ENCODE data around the gene TINAGL1.

Gene TINAGL1

GRCh38 chr1:31569596-31570173 lies 6.6 kb upstream of the TINAGL1 start:
- no peak overlapping the region for H3K27ac ChIP-seq

DNA sequence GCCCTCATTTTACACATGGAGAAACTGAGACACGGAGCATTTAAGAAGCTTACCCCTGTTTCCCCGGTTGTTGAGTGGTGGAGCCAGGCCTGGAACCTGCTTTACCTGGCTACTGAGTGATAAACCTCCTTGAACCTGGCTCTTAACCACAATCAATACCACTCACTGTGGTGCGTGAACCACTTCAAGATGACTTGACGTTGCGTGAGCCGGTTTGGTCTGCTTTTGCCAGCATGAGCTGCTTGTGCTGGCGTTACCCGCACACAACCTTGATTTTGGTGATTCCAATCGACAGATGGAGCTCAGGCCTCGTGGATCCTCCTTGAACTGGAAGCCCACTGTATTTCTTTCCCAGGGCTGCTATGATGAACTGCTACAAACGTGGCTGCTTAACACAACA lies 6.1 kb upstream of the TINAGL1 start:
- no peak overlapping the region for H3K27ac ChIP-seq
- TF ChIP-seq, protein P1, sequence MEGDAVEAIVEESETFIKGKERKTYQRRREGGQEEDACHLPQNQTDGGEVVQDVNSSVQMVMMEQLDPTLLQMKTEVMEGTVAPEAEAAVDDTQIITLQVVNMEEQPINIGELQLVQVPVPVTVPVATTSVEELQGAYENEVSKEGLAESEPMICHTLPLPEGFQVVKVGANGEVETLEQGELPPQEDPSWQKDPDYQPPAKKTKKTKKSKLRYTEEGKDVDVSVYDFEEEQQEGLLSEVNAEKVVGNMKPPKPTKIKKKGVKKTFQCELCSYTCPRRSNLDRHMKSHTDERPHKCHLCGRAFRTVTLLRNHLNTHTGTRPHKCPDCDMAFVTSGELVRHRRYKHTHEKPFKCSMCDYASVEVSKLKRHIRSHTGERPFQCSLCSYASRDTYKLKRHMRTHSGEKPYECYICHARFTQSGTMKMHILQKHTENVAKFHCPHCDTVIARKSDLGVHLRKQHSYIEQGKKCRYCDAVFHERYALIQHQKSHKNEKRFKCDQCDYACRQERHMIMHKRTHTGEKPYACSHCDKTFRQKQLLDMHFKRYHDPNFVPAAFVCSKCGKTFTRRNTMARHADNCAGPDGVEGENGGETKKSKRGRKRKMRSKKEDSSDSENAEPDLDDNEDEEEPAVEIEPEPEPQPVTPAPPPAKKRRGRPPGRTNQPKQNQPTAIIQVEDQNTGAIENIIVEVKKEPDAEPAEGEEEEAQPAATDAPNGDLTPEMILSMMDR (conservative IDR thresholded peaks at IDR 0.05) = no peak
- TF ChIP-seq ZFX (IDR thresholded peaks at IDR 0.05) = no peak

More at GRCh38 chr1:31569596-31570173, 6.6 kb upstream of the TINAGL1 start:
- TF ChIP-seq, protein P1 (conservative IDR thresholded peaks at IDR 0.05) = no peak

GRCh38 chr1:31570906-31571305 lies 5.4 kb upstream of the TINAGL1 start:
- no peak overlapping the region for H3K27ac ChIP-seq
- TF ChIP-seq, protein P1 (conservative IDR thresholded peaks at IDR 0.05) = no peak
- TF ChIP-seq ZFX (IDR thresholded peaks at IDR 0.05) = no peak

- no peak overlapping the region for H3K27ac ChIP-seq
- no peak for TF ChIP-seq ZFX (IDR thresholded peaks at IDR 0.05)
- TF ChIP-seq, protein P1 (conservative IDR thresholded peaks at IDR 0.05) = no peak
These were observed 4.7 kb upstream of the TINAGL1 start for GRCh38 chr1:31571340-31572295.

- TF ChIP-seq, protein P1 (conservative IDR thresholded peaks at IDR 0.05) = no peak
- TF ChIP-seq ZFX (IDR thresholded peaks at IDR 0.05) = no peak
- no peak overlapping the region for H3K27ac ChIP-seq
These were observed 3.8 kb upstream of the TINAGL1 start for GRCh38 chr1:31572323-31573104.

DNA sequence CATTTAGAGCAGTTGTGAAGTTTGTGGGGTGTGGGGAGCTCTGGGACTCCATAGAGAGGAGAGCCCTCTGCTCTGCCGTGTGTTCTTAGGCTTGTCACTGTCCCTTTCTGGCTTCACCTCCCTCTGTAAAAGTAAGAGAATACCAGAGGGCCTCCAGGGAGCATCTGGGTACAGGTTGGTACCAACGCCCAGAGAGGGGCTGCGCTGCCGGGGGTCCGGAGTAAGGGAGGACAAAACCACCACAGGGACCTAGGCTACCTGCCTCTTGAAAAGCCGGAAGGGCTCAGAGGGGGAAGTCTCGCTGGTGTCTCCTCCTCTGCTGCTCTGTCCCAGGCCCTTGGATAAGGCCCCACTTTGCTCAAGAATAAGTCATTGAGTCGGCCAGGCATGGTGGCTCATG lies 3.1 kb upstream of the TINAGL1 start:
- no peak overlapping the region for H3K27ac ChIP-seq
- TF ChIP-seq, protein P1 (conservative IDR thresholded peaks at IDR 0.05) = no peak
- no peak for TF ChIP-seq ZFX (IDR thresholded peaks at IDR 0.05)

All from C4-2B (cell line).